BJ (cell line): Measurements from ENCODE around the gene THOC1. TPM values are rescaled to one million over a fixed set of nuclear protein-coding genes. Genes with fewer than 3 reads are reported as not detected.

Experiments
- CTCF ChIA-PET: fragments of 350-600 bp; formaldehyde crosslinking; extraction: SDS; loops from one replicate; lab custom pipeline; 2021; ENCODE audit warnings: antibody characterized with exemption, inconsistent platforms; lab: Yijun Ruan, JAX
- POLR2A ChIA-PET: fragments of 300-600 bp; sonication (Branson Sonifier 250); formaldehyde crosslinking; extraction: SDS; loops from one replicate; lab custom pipeline; 2021; ENCODE audit warnings: antibody characterized with exemption; lab: Charles Lee
- DNase-seq: peaks from one replicate; pipeline ENCODE4 v3.0.0-alpha.2; 2011; ENCODE audit warnings: low read depth
- H3K27me3 ChIP-seq: 2 replicates; pipeline ENCODE4 v1.6.0; 2011; ENCODE audit warnings: low read length; ENCODE audit not compliant: control insufficient read depth, insufficient read depth
- H3K36me3 ChIP-seq: 2 replicates; pipeline ENCODE4 v1.5.1; 2011; ENCODE audit warnings: low read length; ENCODE audit not compliant: control insufficient read depth, insufficient read depth
- H3K4me3 ChIP-seq: 2 replicates; pipeline ENCODE4 v1.5.1; 2011; ENCODE audit warnings: low read depth, mild to moderate bottlenecking, control low read depth, low read length
- CTCF ChIP-seq: IDR thresholded peaks from 2 replicates; pipeline ENCODE4 v1.5.1; 2011; ENCODE audit warnings: low read depth, mild to moderate bottlenecking, control low read depth, inconsistent platforms, low read length, moderate library complexity; ENCODE audit not compliant: insufficient read depth
- polyA plus RNA-seq: library from polyadenylated mRNA; depleted of rRNA; stranded (reverse); fragments of >200 nt; gene quantifications from 2 replicates; pipeline ENCODE4 v1.2.3, GENCODE V29; 2011

THOC1 gene
- polyA plus RNA-seq, 1 experiment: 8.7 TPM

GRCh38 chr18:285817-286216, 18.0 kb upstream of the THOC1 start:
- no peak for TF ChIP-seq CTCF
- no peak for DNase-seq
- ChIA-PET CTCF (interaction anchor here (0.6 to 1.2 kb wide), 3 partner anchors 190 to 477 kb away, joined by 3 to 5 read pairs (median 3); no protein-coding TSS in a partner anchor), POLR2A (no interaction called here)
- Histone ChIP-seq H3K27me3 (no peaks in the 10 kb centered on the region), H3K36me3 (no peaks in the 10 kb centered on the region), H3K4me3 (no peak overlapping the region)

GRCh38 chr18:275486-275885, 7.6 kb upstream of the THOC1 start:
- POLR2A ChIA-PET: no interaction called here
- CTCF ChIA-PET: no interaction called here
- TF ChIP-seq CTCF: no peak
- no peak for DNase-seq
- Histone ChIP-seq H3K4me3 (no peak overlapping the region), H3K27me3 (no peaks in the 10 kb centered on the region; the same call in 1 of the 2 replicates), H3K36me3 (no peaks in the 10 kb centered on the region)

- CTCF ChIA-PET: interaction anchor here (0.6 kb wide), 1 partner anchor 366 kb away, joined by 4 read pairs; no protein-coding TSS in a partner anchor
- Histone ChIP-seq H3K27me3 (no peaks in the 10 kb centered on the region; the same call in 1 of the 2 replicates), H3K4me3 (no peak overlapping the region), H3K36me3 (no peaks in the 10 kb centered on the region)
- POLR2A ChIA-PET: no interaction called here
- DNase-seq: no peak
- TF ChIP-seq CTCF: no peak
These were observed 6.5 kb upstream of the THOC1 start for GRCh38 chr18:274313-274712.

- Histone ChIP-seq H3K36me3 (no peaks in the 10 kb centered on the region), H3K27me3 (no peaks in the 10 kb centered on the region; the same call in 1 of the 2 replicates), H3K4me3 (no peak overlapping the region)
- POLR2A ChIA-PET: no interaction called here
- TF ChIP-seq CTCF: no peak
- DNase-seq: no peak
- CTCF ChIA-PET: interaction anchor here (1.3 kb wide), 1 partner anchor 14 kb away, joined by 3 read pairs; no protein-coding TSS in a partner anchor
These were observed 5.7 kb upstream of the THOC1 start for GRCh38 chr18:273525-273924.

- ChIA-PET POLR2A (no interaction called here), CTCF (interaction anchor here (1.3 kb wide), 1 partner anchor 15 kb away, joined by 3 read pairs; no protein-coding TSS in a partner anchor)
- Histone ChIP-seq H3K36me3 (no peaks in the 10 kb centered on the region), H3K27me3 (no peaks in the 10 kb centered on the region; the same call in 1 of the 2 replicates), H3K4me3 (no peak overlapping the region)
- no peak for DNase-seq
- no peak for TF ChIP-seq CTCF
These were observed 4.8 kb upstream of the THOC1 start for GRCh38 chr18:272650-273049.
